ENCODE results near the gene JAKMIP2. TPM values are rescaled to one million over a fixed set of nuclear protein-coding genes. Genes with fewer than 3 reads are reported as not detected.

Gene JAKMIP2
- total RNA-seq, 1 donor: 1.1 TPM

DNA sequence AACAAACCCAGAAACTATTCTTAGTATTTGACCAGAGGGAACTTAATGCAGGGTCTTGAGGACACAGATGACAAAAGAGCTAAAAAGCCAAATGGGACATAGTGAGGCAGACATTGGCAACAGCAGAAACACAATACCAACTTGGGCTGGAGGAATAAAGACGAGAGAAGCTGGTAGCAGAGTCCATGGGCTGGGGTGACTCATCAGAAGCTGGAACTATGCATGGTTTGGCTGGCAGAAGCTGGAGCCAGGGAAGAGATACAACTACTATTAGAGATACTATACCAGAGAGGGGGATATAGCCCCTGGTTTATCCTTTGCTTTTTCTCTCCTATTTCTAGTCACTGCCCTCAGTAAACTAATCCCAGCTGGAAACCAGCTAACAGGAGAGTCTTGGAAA lies 243.5 kb downstream of the JAKMIP2 start:
- H3K36me3 ChIP-seq (ENCODE audit: insufficient read depth, low read length): no peaks in the 10 kb centered on the region
- no peaks in the 10 kb centered on the region for H3K9me3 ChIP-seq (ENCODE audit: low read depth, low read length)
- H4K20me1 ChIP-seq (ENCODE audit: insufficient read depth, low read length): no peaks in the 10 kb centered on the region
- no peaks in the 10 kb centered on the region for H3K27me3 ChIP-seq (ENCODE audit: insufficient read depth, low read length)
- H3K4me1 ChIP-seq (ENCODE audit: insufficient read depth, low read length): peaks cover 50% of the 10 kb centered on the region
- DNase-seq (ENCODE audit: insufficient read length, low spot score, missing footprints): peak; percentile 63
- H3K4me2 ChIP-seq (ENCODE audit: insufficient read depth, low read length): peak overlapping the region; percentile 10
- no peak overlapping the region for H3K27ac ChIP-seq (ENCODE audit: low read depth, low read length)
- no peak overlapping the region for H3K4me3 ChIP-seq (ENCODE audit: insufficient read depth, low read length)
- H2AFZ ChIP-seq (ENCODE audit: low read length): no peak overlapping the region
- TF ChIP-seq, protein P1, sequence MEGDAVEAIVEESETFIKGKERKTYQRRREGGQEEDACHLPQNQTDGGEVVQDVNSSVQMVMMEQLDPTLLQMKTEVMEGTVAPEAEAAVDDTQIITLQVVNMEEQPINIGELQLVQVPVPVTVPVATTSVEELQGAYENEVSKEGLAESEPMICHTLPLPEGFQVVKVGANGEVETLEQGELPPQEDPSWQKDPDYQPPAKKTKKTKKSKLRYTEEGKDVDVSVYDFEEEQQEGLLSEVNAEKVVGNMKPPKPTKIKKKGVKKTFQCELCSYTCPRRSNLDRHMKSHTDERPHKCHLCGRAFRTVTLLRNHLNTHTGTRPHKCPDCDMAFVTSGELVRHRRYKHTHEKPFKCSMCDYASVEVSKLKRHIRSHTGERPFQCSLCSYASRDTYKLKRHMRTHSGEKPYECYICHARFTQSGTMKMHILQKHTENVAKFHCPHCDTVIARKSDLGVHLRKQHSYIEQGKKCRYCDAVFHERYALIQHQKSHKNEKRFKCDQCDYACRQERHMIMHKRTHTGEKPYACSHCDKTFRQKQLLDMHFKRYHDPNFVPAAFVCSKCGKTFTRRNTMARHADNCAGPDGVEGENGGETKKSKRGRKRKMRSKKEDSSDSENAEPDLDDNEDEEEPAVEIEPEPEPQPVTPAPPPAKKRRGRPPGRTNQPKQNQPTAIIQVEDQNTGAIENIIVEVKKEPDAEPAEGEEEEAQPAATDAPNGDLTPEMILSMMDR (IDR thresholded peaks at IDR 0.05; ENCODE audit: extremely low read depth, low read depth, low read length): no peak
- no peaks in the 10 kb centered on the region for H3K79me2 ChIP-seq (ENCODE audit: insufficient read depth, low read length)

DNA sequence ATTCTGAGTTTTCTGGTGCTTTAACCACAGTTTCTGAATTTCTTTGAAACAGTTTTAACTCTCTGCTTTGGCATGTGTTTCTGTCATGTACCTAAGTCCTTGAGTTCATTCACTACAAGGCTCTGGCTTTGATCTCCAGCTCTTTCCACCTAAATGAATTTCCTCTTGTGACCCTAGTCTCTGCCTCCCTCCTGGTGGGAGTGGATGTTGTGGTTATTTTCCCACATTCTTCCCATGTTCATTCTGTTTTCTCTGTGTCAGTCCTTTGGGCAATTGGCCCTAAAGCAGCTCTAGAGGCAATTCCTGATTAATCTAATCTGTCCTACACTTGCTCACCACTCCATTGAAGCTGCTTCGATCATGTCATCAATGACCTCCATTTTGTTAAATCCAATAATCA lies 244.3 kb downstream of the JAKMIP2 start:
- Histone ChIP-seq H2AFZ (ENCODE audit: low read length) (no peak overlapping the region), H3K27ac (ENCODE audit: low read depth, low read length) (no peak overlapping the region), H3K79me2 (ENCODE audit: insufficient read depth, low read length) (no peaks in the 10 kb centered on the region), H3K4me3 (ENCODE audit: insufficient read depth, low read length) (no peak overlapping the region), H4K20me1 (ENCODE audit: insufficient read depth, low read length) (no peaks in the 10 kb centered on the region), H3K4me2 (ENCODE audit: insufficient read depth, low read length) (no peak overlapping the region), H3K27me3 (ENCODE audit: insufficient read depth, low read length) (no peaks in the 10 kb centered on the region), H3K9me3 (ENCODE audit: low read depth, low read length) (no peaks in the 10 kb centered on the region), H3K4me1 (ENCODE audit: insufficient read depth, low read length) (peaks cover 51% of the 10 kb centered on the region), H3K36me3 (ENCODE audit: insufficient read depth, low read length) (no peaks in the 10 kb centered on the region)
- DNase-seq (ENCODE audit: insufficient read length, low spot score, missing footprints): no peak
- TF ChIP-seq, protein P1 (IDR thresholded peaks at IDR 0.05; ENCODE audit: extremely low read depth, low read depth, low read length): no peak

Other genes starting within 250 kb of the JAKMIP2 start
- not detected in 2 replicates for gene SPINK1, start 48.9 kb upstream of the JAKMIP2 start, total RNA-seq
- gene SCGB3A2, start 96.0 kb upstream of the JAKMIP2 start, total RNA-seq: not detected in 2 replicates
- not detected in 2 replicates for gene C5orf46, start 123.8 kb upstream of the JAKMIP2 start, total RNA-seq